Measurements from ENCODE around the gene KRT75.
"Not testable (repeated sequence)": the region's sequence is repeated elsewhere in the genome, so short reads cannot be mapped to it uniquely, and the experiment has no call there.

DNA sequence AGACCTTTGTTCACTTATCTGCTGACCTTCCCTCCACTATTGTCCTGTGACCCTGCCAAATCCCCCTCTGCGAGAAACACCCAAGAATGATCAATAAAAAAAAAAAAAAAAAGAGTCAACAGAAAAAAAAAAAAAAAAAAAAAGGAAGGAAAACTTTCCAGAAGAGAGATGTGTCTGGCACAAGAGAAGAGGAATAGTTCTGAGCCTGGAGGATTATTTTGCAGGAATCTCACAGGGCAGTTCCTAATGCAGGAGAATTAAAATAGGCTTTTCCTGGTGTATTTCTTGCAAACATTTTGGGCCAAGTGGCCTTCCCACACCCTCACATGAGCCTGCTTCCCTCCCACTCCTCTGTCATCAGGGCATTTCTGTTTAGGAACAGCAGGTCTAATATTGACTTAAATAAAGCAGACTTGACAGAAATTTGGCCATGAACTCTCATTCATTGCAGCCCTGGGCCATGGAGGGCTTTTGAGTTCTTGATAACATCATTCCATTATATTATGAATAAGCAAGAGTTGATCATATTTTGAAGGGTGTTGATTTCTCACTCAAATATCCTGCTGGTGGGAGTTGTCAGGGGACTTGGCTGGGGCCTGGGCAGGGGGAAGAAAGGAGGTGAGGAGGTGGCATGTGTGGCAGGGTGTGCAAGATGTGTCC lies 23.5 kb downstream of the KRT75 start:
- not testable (repeated sequence) for TF ChIP-seq POLR2A (IDR thresholded peaks at IDR 0.05; ENCODE audit: low read length); GATA1 (IDR thresholded peaks at IDR 0.05; ENCODE audit: low read depth, low read length)

Measured in erythroblast (primary cell).